Measurements from ENCODE around the gene TRIP6. TPM values are rescaled to one million over a fixed set of nuclear protein-coding genes. Genes with fewer than 3 reads are reported as not detected.
A peak's percentile ranks its signal among the peaks of the same experiment; 100 is the strongest.

The TRIP6 gene
- total RNA-seq, 1 donor from 2014 or later: 52.1 TPM

DNA sequence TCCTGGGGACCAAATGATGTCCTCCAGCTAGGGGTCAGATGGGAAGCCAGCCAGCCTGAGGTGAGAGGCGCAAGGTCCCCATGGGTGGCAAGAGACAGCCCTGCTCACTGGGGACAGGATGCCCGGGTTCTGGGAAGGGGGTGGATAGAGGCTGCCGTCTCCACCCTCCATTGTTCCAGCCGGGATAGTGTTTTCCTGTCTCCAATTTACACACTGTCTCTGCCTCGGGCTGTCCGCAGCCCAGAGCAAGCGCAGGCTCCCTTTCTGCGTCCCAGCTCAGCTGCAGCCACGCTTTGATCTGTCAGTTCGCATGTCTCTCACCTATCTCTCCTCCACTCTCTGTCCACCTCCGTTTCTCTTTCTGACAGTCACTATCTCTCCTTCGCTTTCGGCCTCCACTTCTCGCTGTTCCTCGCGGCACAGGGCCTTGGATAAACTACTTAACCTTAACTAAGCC lies 41.9 kb upstream of the TRIP6 start:
- TF ChIP-seq CTCF (IDR thresholded peaks at IDR 0.05): no peak
- no peak for TF ChIP-seq POLR2A (IDR thresholded peaks at IDR 0.05)
- peak in 1 of 2 donors; percentile 9 for TF ChIP-seq POLR2AphosphoS5 (IDR thresholded peaks at IDR 0.05; ENCODE audit: insufficient read depth in 1 of 2, low read depth in 1 of 2)
- Histone ChIP-seq H3K27me3 (no peaks in the 10 kb centered on the region), H3K4me1 (peaks cover 40% of the 10 kb centered on the region), H3K9me3 (no peaks in the 10 kb centered on the region), H3K27ac (peak overlapping the region; percentile 89), H3K36me3 (peaks cover 0 to 38% of the 10 kb centered on the region in 2 donors), H3K4me3 (peak overlapping the region; percentile 73 to 92)
- DNase-seq (ENCODE audit: extremely low spot score in 2 of 2): no peak
- intact Hi-C loops (cut with DNase I): no loop called here

DNA sequence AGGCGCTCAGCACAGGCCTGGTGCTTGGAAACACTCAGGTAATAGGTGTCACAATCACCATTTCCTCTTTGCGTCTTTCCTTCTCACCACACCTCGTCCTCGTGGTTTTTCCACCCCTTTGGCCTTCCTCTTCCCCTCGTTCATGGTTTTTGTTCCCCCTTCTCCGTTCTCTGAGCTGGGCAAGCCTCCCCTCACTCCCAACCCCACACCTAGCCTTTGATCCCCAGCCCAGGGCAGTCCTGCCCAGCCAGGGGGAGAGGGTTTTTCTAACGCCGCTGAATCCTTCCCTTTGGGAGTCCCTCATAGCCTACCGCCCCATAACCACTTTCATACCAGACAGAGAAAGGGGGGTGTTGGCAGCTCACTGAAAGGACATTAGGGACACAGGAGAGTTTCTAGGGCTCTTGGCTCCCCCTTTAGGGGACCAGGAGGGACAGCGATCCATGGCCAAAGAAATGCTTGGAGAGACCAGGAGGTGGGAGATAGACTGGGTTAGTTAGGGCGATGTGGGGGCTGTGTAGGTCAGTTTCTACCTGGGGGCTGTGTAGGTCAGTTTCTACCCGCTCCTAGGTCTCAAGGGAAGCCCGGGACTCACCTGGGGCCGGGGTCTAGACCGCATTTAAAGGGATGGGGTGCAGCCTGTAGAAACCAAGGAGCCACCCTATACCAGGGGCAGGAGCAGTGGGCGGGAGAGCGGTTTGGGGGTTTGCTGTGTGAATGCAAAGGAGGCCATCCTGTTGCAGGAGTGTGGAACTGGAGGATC lies 41.3 kb upstream of the TRIP6 start:
- DNase-seq (ENCODE audit: extremely low spot score in 2 of 2): no peak
- H3K4me1 ChIP-seq: peaks cover 40% of the 10 kb centered on the region
- peak overlapping the region; percentile 89 for H3K27ac ChIP-seq
- peaks cover 0 to 31% of the 10 kb centered on the region in 2 donors for H3K36me3 ChIP-seq
- no peaks in the 10 kb centered on the region for H3K27me3 ChIP-seq
- no peaks in the 10 kb centered on the region for H3K9me3 ChIP-seq
- no peak for TF ChIP-seq CTCF (IDR thresholded peaks at IDR 0.05)
- TF ChIP-seq POLR2AphosphoS5 (IDR thresholded peaks at IDR 0.05; ENCODE audit: insufficient read depth in 1 of 2, low read depth in 1 of 2): no peak
- no peak for TF ChIP-seq POLR2A (IDR thresholded peaks at IDR 0.05)
- intact Hi-C loops (cut with DNase I): no loop called here
- H3K4me3 ChIP-seq: peak overlapping the region; percentile 73 to 92

DNA sequence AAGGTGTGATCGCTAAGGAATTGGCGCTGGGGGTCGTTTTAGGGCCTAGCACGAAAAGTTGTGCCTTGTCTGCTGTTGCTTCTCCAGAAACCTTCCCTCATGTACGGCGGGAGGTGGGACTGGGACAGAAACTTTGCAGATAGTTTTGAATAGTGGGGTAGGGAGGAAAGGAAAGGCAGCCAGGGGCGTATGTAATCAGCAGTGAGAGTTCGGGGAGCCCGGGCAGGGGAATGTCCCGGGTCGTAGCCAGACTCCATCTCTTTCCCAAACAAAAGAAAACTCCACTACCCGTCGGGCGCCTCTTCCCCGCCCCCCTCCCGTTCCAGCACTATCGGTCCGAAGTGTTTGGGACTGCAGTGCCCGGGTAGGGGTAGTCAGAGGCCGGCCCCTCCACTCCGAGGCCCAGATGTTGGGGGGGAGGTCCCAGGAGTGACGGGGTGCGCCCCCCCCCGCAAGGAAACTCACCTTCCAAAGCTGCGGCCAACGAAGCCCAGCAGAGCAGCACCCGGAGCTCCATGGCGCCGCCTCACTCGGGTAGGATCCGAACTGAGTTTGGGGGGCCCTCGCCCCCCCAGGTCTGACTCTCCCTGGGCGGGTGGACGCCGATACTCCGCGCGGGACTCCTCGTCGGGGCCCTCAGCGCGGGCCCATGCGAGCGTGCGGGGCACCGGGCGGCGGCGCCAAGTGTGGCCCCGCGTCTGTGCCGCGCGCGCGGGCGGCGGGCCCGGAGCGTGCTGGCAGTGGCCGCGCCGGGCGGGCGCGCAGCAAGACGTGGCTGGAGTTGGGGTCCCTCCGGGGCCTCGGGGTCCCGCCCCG lies 40.5 kb upstream of the TRIP6 start:
- Histone ChIP-seq H3K9me3 (no peaks in the 10 kb centered on the region), H3K4me3 (peak overlapping the region; percentile 73 to 92), H3K27me3 (no peaks in the 10 kb centered on the region), H3K27ac (peak overlapping the region; percentile 89), H3K4me1 (peaks cover 40% of the 10 kb centered on the region), H3K36me3 (peaks cover 0 to 25% of the 10 kb centered on the region in 2 donors)
- intact Hi-C loops (cut with DNase I): no loop called here
- no peak for DNase-seq (ENCODE audit: extremely low spot score in 2 of 2)
- TF ChIP-seq POLR2AphosphoS5 (IDR thresholded peaks at IDR 0.05; ENCODE audit: insufficient read depth in 1 of 2, low read depth in 1 of 2) (peak in 1 of 2 donors; percentile 28), CTCF (IDR thresholded peaks at IDR 0.05) (no peak), POLR2A (IDR thresholded peaks at IDR 0.05) (no peak)

DNA sequence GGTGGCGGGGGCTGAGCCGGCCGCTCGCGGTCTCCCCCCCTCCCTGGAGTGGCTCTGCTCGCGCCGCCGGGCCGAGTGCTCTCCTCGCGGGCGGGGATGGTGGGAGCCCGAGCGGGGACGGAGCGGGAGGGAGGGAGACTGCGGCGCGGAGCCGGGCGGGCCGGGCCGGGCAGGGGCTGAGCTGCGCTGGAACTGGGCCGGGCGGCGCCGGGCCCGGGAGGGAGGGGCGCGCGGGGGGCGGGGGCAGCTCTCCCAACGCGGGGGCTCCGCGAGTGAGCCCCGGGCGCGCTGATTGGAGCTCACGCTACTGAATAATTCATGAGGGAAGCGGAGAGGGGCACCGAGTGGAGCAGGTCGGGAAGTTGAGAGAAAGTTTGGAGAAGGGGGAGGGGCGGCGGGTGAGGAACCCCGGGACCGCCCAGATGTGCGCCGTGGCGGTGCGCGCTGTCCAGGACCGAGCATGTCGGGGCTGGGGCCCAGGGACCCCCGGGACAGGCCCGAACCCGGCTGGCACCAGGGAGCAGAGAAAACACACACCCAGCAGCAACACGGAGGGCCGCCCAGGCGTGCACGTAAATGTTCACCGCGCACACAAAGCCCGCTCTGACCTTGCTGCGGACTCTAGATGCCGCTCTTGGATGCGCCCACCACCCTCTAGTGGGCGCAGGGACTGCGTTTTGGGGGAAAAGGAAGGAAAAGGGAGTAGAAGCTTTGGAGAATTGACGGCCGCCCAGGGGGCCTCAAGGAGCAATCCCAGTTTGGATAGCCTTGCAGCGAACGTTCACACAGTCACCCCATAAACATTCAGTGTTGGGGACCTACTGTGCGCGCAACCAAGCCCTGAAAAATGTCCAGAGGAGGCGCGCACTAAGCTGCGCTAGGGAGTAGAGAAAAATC lies 39.6 kb upstream of the TRIP6 start, which contains the start of gene EPHB4:
TSS of gene EPHB4 (minus strand) at position 194 of the 897 bp plus-strand sequence. CDS start 493 bp downstream, outside the sequence.
- intact Hi-C loops (cut with DNase I): no loop called here
- peak within 1 kb of the TSS; percentile 73 to 92 for H3K4me3 ChIP-seq
- H3K4me1 ChIP-seq: peaks cover 40% of the 10 kb centered on the region
- H3K36me3 ChIP-seq: peaks cover 0 to 16% of the 10 kb centered on the region in 2 donors
- no peaks in the 10 kb centered on the region for H3K27me3 ChIP-seq
- no peak for DNase-seq (ENCODE audit: extremely low spot score in 2 of 2)
- H3K9me3 ChIP-seq: no peaks in the 10 kb centered on the region
- H3K27ac ChIP-seq: peak within 1 kb of the TSS; percentile 89
- TF ChIP-seq POLR2AphosphoS5 (IDR thresholded peaks at IDR 0.05; ENCODE audit: insufficient read depth in 1 of 2, low read depth in 1 of 2) (peak; percentile 36 to 81), POLR2A (IDR thresholded peaks at IDR 0.05) (peak in 1 of 2 donors; percentile 6), CTCF (IDR thresholded peaks at IDR 0.05) (no peak)

Measured in vagina (tissue), 2 donors.